H9 (cell line): ENCODE results near the gene KIF26A. TPM values are rescaled to one million over a fixed set of nuclear protein-coding genes. Genes with fewer than 3 reads are reported as not detected.

ENCODE experiments used
- DNase-seq: peaks from one replicate; pipeline ENCODE4 v3.0.0-alpha.2; 2017
- H2AFZ ChIP-seq: one replicate; pipeline ENCODE4 v1.6.1; 2013; ENCODE audit warnings: mild to moderate bottlenecking, low read length, control low read depth, moderate library complexity
- H2AK5ac ChIP-seq: 2 replicates; pipeline ENCODE4 v1.6.1; 2013; ENCODE audit warnings: low read length, control low read depth, mixed read lengths; ENCODE audit not compliant: insufficient read length
- H2BK120ac ChIP-seq: one replicate; pipeline ENCODE4 v1.6.1; 2013; ENCODE audit warnings: low read depth, mild to moderate bottlenecking, low read length, control low read depth, inconsistent platforms; ENCODE audit not compliant: poor library complexity, severe bottlenecking
- H2BK12ac ChIP-seq: 2 replicates; pipeline ENCODE4 v1.6.1; 2013; ENCODE audit warnings: low read length, control low read depth, mixed read lengths, low read depth; ENCODE audit not compliant: insufficient read length
- H2BK15ac ChIP-seq: 2 replicates; pipeline ENCODE4 v1.6.1; 2013; ENCODE audit warnings: low read depth, low read length, control low read depth
- H2BK20ac ChIP-seq: one replicate; pipeline ENCODE4 v1.6.1; 2013; ENCODE audit warnings: low read depth, mild to moderate bottlenecking, low read length, control low read depth, inconsistent platforms; ENCODE audit not compliant: poor library complexity, severe bottlenecking
- H2BK5ac ChIP-seq: 2 replicates; pipeline ENCODE4 v1.6.1; 2013; ENCODE audit warnings: low read length, control low read depth, mixed read lengths; ENCODE audit not compliant: insufficient read length
- H3K14ac ChIP-seq: 2 replicates; pipeline ENCODE4 v1.6.1; 2013; ENCODE audit warnings: low read length, control low read depth; ENCODE audit not compliant: insufficient read depth
- H3K18ac ChIP-seq: 2 replicates; pipeline ENCODE4 v1.6.1; 2013; ENCODE audit warnings: low read depth, mild to moderate bottlenecking, mixed read lengths, low read length, control low read depth; ENCODE audit not compliant: insufficient read length
- H3K23ac ChIP-seq: 2 replicates; pipeline ENCODE4 v1.6.1; 2013; ENCODE audit warnings: low read length, control low read depth, mixed read lengths, low read depth; ENCODE audit not compliant: insufficient read length
- H3K23me2 ChIP-seq: 2 replicates; pipeline ENCODE4 v1.6.1; 2013; ENCODE audit warnings: low read depth, mild to moderate bottlenecking, mixed read lengths, low read length, control low read depth; ENCODE audit not compliant: insufficient read length, poor library complexity, severe bottlenecking
- H3K27ac ChIP-seq: 2 replicates; pipeline ENCODE4 v1.5.1; 2013; ENCODE audit warnings: low read length, control low read depth, mixed read lengths, low read depth; ENCODE audit not compliant: insufficient read length
- H3K27me3 ChIP-seq: 2 replicates; pipeline ENCODE4 v1.6.1; 2013; ENCODE audit warnings: low read length, control low read depth, inconsistent platforms; ENCODE audit not compliant: insufficient read depth
- H3K4ac ChIP-seq: 2 replicates; pipeline ENCODE4 v1.6.1; 2013; ENCODE audit warnings: low read depth, mild to moderate bottlenecking, control low read depth, inconsistent platforms, low read length, moderate library complexity
- H3K4me1 ChIP-seq: 2 replicates; pipeline ENCODE4 v1.6.1; 2013; ENCODE audit warnings: low read length, control low read depth, inconsistent platforms; ENCODE audit not compliant: insufficient read depth
- H3K4me2 ChIP-seq: 2 replicates; pipeline ENCODE4 v1.6.1; 2013; ENCODE audit warnings: low read length, control low read depth, mixed read lengths; ENCODE audit not compliant: insufficient read length, insufficient read depth
- H3K56ac ChIP-seq: 2 replicates; pipeline ENCODE4 v1.6.1; 2013; ENCODE audit warnings: low read depth, mild to moderate bottlenecking, mixed read lengths, low read length, control low read depth; ENCODE audit not compliant: insufficient read length
- H3K79me1 ChIP-seq: 2 replicates; pipeline ENCODE4 v1.6.1; 2013; ENCODE audit warnings: low read depth, mild to moderate bottlenecking, moderate library complexity, low read length, control low read depth, inconsistent platforms; ENCODE audit not compliant: insufficient read depth, poor library complexity, severe bottlenecking
- H3K79me2 ChIP-seq: 2 replicates; pipeline ENCODE4 v1.6.1; 2013; ENCODE audit warnings: low read length, control low read depth, inconsistent platforms; ENCODE audit not compliant: insufficient read depth
- H3K9ac ChIP-seq: 2 replicates; pipeline ENCODE4 v1.6.1; 2013; ENCODE audit warnings: low read length, control low read depth, mixed read lengths; ENCODE audit not compliant: insufficient read length; ENCODE audit errors: extremely low read depth
- H3K9me3 ChIP-seq: one replicate; pipeline ENCODE4 v1.6.1; 2013; ENCODE audit warnings: low read depth, low read length, inconsistent platforms; ENCODE audit not compliant: control insufficient read depth
- H3T11ph ChIP-seq: one replicate; pipeline ENCODE4 v1.6.1; 2013; ENCODE audit warnings: mild to moderate bottlenecking, low read length, control low read depth, inconsistent platforms
- H4K20me1 ChIP-seq: one replicate; pipeline ENCODE4 v1.6.1; 2013; ENCODE audit not compliant: control insufficient read depth, insufficient read length, insufficient read depth
- H4K5ac ChIP-seq: 2 replicates; pipeline ENCODE4 v1.6.1; 2013; ENCODE audit warnings: low read depth, mild to moderate bottlenecking, mixed read lengths, low read length, control low read depth; ENCODE audit not compliant: insufficient read length
- H4K8ac ChIP-seq: replicated peaks from 2 replicates; pipeline ENCODE4 v1.6.1; 2013; ENCODE audit warnings: low read length, control low read depth, mixed read lengths, low read depth; ENCODE audit not compliant: insufficient read length
- H4K91ac ChIP-seq: 2 replicates; pipeline ENCODE4 v1.6.1; 2013; ENCODE audit warnings: low read depth, mild to moderate bottlenecking, moderate library complexity, mixed read lengths, low read length, control low read depth; ENCODE audit not compliant: insufficient read length
- H3K27ac Mint-ChIP-seq, 3 experiments: 2 replicates in 2 of 3; 3 replicates in 1 of 3; pipeline ENCODE4 v1.8.0; 2020 to 2021; ENCODE audit warnings: mixed read lengths in 3 of 3, mild to moderate bottlenecking in 1 of 3, moderate library complexity in 1 of 3
- H3K27me3 Mint-ChIP-seq: 2 replicates; pipeline ENCODE4 v1.8.0; 2021; ENCODE audit warnings: low read depth, mild to moderate bottlenecking, moderate library complexity, mixed read lengths
- H3K36me3 Mint-ChIP-seq, 3 experiments: 2 replicates in 2 of 3; 3 replicates in 1 of 3; pipeline ENCODE4 v1.8.0; 2020 to 2021; ENCODE audit warnings: low read depth in 3 of 3, mixed read lengths in 3 of 3; ENCODE audit not compliant: insufficient read depth in 1 of 3
- H3K4me1 Mint-ChIP-seq, 2 experiments: 2 replicates each; pipeline ENCODE4 v1.8.0; 2020; ENCODE audit warnings: mixed read lengths in 2 of 2
- H3K4me3 Mint-ChIP-seq, 2 experiments: 2 replicates in 1 of 2; 3 replicates in 1 of 2; pipeline ENCODE4 v1.8.0; 2020 to 2021; ENCODE audit warnings: mild to moderate bottlenecking in 2 of 2, mixed read lengths in 2 of 2, moderate library complexity in 1 of 2
- H3K9me3 Mint-ChIP-seq, 2 experiments: 2 replicates in 1 of 2; 3 replicates in 1 of 2; pipeline ENCODE4 v1.8.0; 2020; ENCODE audit warnings: mild to moderate bottlenecking in 2 of 2, mixed read lengths in 2 of 2, moderate library complexity in 1 of 2
- WGBS: extraction: QIAGEN DNeasy Blood & Tissue Kit; methylation state at CpG from one replicate; pipeline ENCODE4 v1.1.7; 2013; ENCODE audit warnings: missing lambda C conversion rate, low lambda C conversion rate, mixed read lengths; ENCODE audit not compliant: insufficient read length; ENCODE audit errors: extremely low coverage; 5-methylcytosine and 5-hydroxymethylcytosine counted together
- total RNA-seq: library from RNA; stranded (reverse); gene quantifications from 2 replicates; pipeline ENCODE4 v1.2.1, GENCODE V29; 2021
- TF ChIP-seq, protein P1 (sequence below): fragments of 200-600 bp; sonication (generic); conservative IDR thresholded peaks from 3 replicates; pipeline ENCODE4 v1.8.0; 2021; ENCODE audit warnings: antibody characterized with exemption, mild to moderate bottlenecking

Gene KIF26A
- total RNA-seq, 1 experiment from 2014 or later = 44.2 TPM

DNA sequence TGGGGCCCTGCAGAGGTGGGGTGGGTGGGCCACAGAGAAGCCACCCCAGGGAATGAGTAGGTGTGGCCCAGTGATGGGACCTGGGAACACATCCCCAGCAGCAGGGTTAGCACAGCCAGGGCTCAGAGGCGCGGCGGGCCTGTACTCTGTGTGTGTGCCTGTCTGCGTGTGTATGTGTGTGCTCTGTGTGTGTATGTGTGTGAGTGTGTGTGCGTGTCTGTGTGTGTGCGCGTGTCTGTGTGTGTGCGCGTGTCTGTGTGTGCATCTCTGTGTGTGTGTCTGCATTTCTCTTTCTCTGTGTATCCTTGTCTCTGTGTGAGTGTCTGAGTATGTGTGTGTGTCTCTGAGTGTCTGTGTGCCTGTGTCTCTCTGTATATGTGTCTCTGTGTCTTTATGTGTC is 26.1 kb downstream of the KIF26A start:
- Histone ChIP-seq H2BK20ac (no peak overlapping the region), H4K8ac (no peak overlapping the region), H3K27me3 (no peaks in the 10 kb centered on the region), H3K18ac (no peak overlapping the region), H3K23me2 (no peaks in the 10 kb centered on the region), H4K5ac (no peak overlapping the region), H4K91ac (no peak overlapping the region), H4K20me1 (no peaks in the 10 kb centered on the region), H2BK15ac (no peak overlapping the region), H3K4me2 (no peak overlapping the region), H3K9me3 (no peaks in the 10 kb centered on the region), H3K14ac (no peak overlapping the region), H3K4me1 (no peaks in the 10 kb centered on the region), H3K27ac (no peak overlapping the region), H3K79me2 (no peaks in the 10 kb centered on the region; the same call in 1 of the 2 replicates), H3T11ph (no peak overlapping the region), H3K4ac (no peak overlapping the region), H3K56ac (no peak overlapping the region), H2BK5ac (no peak overlapping the region), H2BK12ac (no peak overlapping the region), H2BK120ac (no peak overlapping the region), H3K79me1 (no peaks in the 10 kb centered on the region), H2AK5ac (no peak overlapping the region), H3K9ac (no peak overlapping the region), H3K23ac (no peak overlapping the region), H2AFZ (no peak overlapping the region)
- Mint-ChIP-seq H3K9me3 (no peaks in the 10 kb centered on the region), H3K27me3 (no peaks in the 10 kb centered on the region), H3K4me1 (peaks cover 8% of the 10 kb centered on the region in 2 experiments), H3K27ac (no peak overlapping the region), H3K4me3 (no peak overlapping the region), H3K36me3 (no peaks in the 10 kb centered on the region; a peak in 1 of 7 replicates)
- no peak for DNase-seq
- TF ChIP-seq, protein P1, sequence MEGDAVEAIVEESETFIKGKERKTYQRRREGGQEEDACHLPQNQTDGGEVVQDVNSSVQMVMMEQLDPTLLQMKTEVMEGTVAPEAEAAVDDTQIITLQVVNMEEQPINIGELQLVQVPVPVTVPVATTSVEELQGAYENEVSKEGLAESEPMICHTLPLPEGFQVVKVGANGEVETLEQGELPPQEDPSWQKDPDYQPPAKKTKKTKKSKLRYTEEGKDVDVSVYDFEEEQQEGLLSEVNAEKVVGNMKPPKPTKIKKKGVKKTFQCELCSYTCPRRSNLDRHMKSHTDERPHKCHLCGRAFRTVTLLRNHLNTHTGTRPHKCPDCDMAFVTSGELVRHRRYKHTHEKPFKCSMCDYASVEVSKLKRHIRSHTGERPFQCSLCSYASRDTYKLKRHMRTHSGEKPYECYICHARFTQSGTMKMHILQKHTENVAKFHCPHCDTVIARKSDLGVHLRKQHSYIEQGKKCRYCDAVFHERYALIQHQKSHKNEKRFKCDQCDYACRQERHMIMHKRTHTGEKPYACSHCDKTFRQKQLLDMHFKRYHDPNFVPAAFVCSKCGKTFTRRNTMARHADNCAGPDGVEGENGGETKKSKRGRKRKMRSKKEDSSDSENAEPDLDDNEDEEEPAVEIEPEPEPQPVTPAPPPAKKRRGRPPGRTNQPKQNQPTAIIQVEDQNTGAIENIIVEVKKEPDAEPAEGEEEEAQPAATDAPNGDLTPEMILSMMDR = no peak
- WGBS = no CpG with 5 or more reads among the region's 9 CpGs
